IMR-90 (cell line): ENCODE measurements around the gene TRIM62. TPM values are rescaled to one million over a fixed set of nuclear protein-coding genes. Genes with fewer than 3 reads are reported as not detected.

Source experiments
- ATAC-seq: fragments of 200-7000 bp; cut with Tn5 transposase; 2 replicates; pipeline ENCODE4 v1.9.1; 2020; ENCODE audit warnings: low read depth, mild to moderate bottlenecking, moderate library complexity
- BruUV-seq: library from RNA; stranded (reverse); fragments of 400-500 nt; replicated peaks from 2 replicates; lab custom pipeline; 2021; lab: Mats Ljungman, UMichigan
- CTCF ChIA-PET: fragments of 300-600 bp; formaldehyde crosslinking; extraction: SDS; loops from one replicate; lab custom pipeline; 2021; ENCODE audit warnings: antibody characterized with exemption; lab: Yijun Ruan, JAX
- POLR2A ChIA-PET: fragments of 300-600 bp; sonication (Branson Sonifier 250); formaldehyde crosslinking; loops from one replicate; lab custom pipeline; 2022; ENCODE audit warnings: antibody characterized with exemption; ENCODE audit not compliant: unreplicated experiment; lab: Charles Lee
- DNase-seq: peaks from one replicate; pipeline ENCODE4 v3.0.0; 2013
- H2AFZ ChIP-seq: replicated peaks from 2 replicates; pipeline ENCODE3; 2013; ENCODE audit warnings: low read length, mild to moderate bottlenecking; ENCODE audit not compliant: poor library complexity
- H2AK5ac ChIP-seq: 2 replicates; pipeline ENCODE4 v1.6.1; 2013; ENCODE audit warnings: low read depth, low read length, inconsistent platforms
- H2AK9ac ChIP-seq: replicated peaks from 2 replicates; pipeline ENCODE3; 2013; ENCODE audit warnings: mild to moderate bottlenecking, low read depth, low read length, moderate library complexity; ENCODE audit not compliant: poor library complexity
- H2BK120ac ChIP-seq: 2 replicates; pipeline ENCODE4 v1.6.1; 2013; ENCODE audit warnings: low read depth, low read length, inconsistent platforms
- H2BK15ac ChIP-seq: 3 replicates; pipeline ENCODE4 v1.6.1; 2013; ENCODE audit warnings: low read depth, low read length, inconsistent platforms
- H2BK20ac ChIP-seq: 2 replicates; pipeline ENCODE4 v1.6.1; 2013; ENCODE audit warnings: low read depth, mild to moderate bottlenecking, inconsistent platforms, low read length, moderate library complexity
- H2BK5ac ChIP-seq: 2 replicates; pipeline ENCODE4 v1.6.1; 2013; ENCODE audit warnings: mild to moderate bottlenecking, low read depth, low read length, inconsistent platforms; ENCODE audit not compliant: poor library complexity, severe bottlenecking
- H3K14ac ChIP-seq: replicated peaks from 2 replicates; pipeline ENCODE4 v1.6.1; 2013; ENCODE audit warnings: low read depth, low read length, inconsistent platforms
- H3K18ac ChIP-seq: 2 replicates; pipeline ENCODE4 v1.6.1; 2013; ENCODE audit warnings: low read depth, low read length, control low read depth
- H3K23ac ChIP-seq: 2 replicates; pipeline ENCODE4 v1.6.1; 2013; ENCODE audit warnings: low read depth, low read length, inconsistent platforms
- H3K27ac ChIP-seq: 2 replicates; pipeline ENCODE4 v1.5.1; 2013; ENCODE audit warnings: mild to moderate bottlenecking, control low read depth, low read length; ENCODE audit not compliant: insufficient read depth
- H3K27me3 ChIP-seq: 2 replicates; pipeline ENCODE4 v1.6.1; 2013; ENCODE audit warnings: low read length; ENCODE audit not compliant: control insufficient read depth, insufficient read depth
- H3K36me3 ChIP-seq: 2 replicates; pipeline ENCODE4 v1.6.1; 2013; ENCODE audit warnings: low read length, mixed read lengths; ENCODE audit not compliant: control insufficient read depth, insufficient read depth
- H3K4ac ChIP-seq: 2 replicates; pipeline ENCODE4 v1.6.1; 2013; ENCODE audit warnings: low read depth, low read length, inconsistent platforms
- H3K4me1 ChIP-seq: 2 replicates; pipeline ENCODE4 v1.6.1; 2013; ENCODE audit warnings: low read length, mixed read lengths; ENCODE audit not compliant: control insufficient read depth, insufficient read depth
- H3K4me2 ChIP-seq: 2 replicates; pipeline ENCODE4 v1.6.1; 2013; ENCODE audit warnings: low read depth, mild to moderate bottlenecking, control low read depth, low read length, moderate library complexity
- H3K4me3 ChIP-seq: 2 replicates; pipeline ENCODE4 v1.5.1; 2013; ENCODE audit warnings: low read depth, mild to moderate bottlenecking, control low read depth, low read length, moderate library complexity; ENCODE audit not compliant: insufficient read depth
- H3K56ac ChIP-seq: 2 replicates; pipeline ENCODE4 v1.6.1; 2013; ENCODE audit warnings: low read length, inconsistent platforms; ENCODE audit not compliant: insufficient read depth; ENCODE audit errors: extremely low read depth
- H3K79me1 ChIP-seq, 2 experiments: 2 replicates each; pipeline ENCODE4 v1.6.1; 2013; ENCODE audit warnings: low read length in 2 of 2, inconsistent platforms in 1 of 2, low read depth in 1 of 2
- H3K9ac ChIP-seq: 2 replicates; pipeline ENCODE4 v1.6.1; 2013; ENCODE audit warnings: low read depth, low read length, control low read depth
- H3K9me1 ChIP-seq: 2 replicates; pipeline ENCODE4 v1.6.1; 2013; ENCODE audit warnings: low read length, inconsistent platforms; ENCODE audit not compliant: insufficient read depth
- H3K9me3 ChIP-seq: 2 replicates; pipeline ENCODE4 v1.6.1; 2013; ENCODE audit warnings: low read length; ENCODE audit not compliant: control insufficient read depth, insufficient read depth
- H4K20me1 ChIP-seq: 2 replicates; pipeline ENCODE4 v1.6.1; 2013; ENCODE audit warnings: low read length, inconsistent platforms; ENCODE audit not compliant: insufficient read depth
- H4K5ac ChIP-seq: 2 replicates; pipeline ENCODE4 v1.6.1; 2013; ENCODE audit warnings: mild to moderate bottlenecking, low read depth, low read length, control low read depth
- H4K8ac ChIP-seq, 2 experiments: 2 replicates each; pipeline ENCODE4 v1.6.1; 2013; ENCODE audit warnings: low read depth in 2 of 2, low read length in 2 of 2, control low read depth in 1 of 2, inconsistent platforms in 1 of 2
- H4K91ac ChIP-seq: 2 replicates; pipeline ENCODE4 v1.6.1; 2013; ENCODE audit warnings: low read depth, low read length, inconsistent platforms; ENCODE audit not compliant: insufficient read depth
- BHLHE40 ChIP-seq: fragments of 150-350 bp; IDR thresholded peaks from 2 replicates; pipeline ENCODE4 v1.6.1; 2016; ENCODE audit warnings: mild to moderate bottlenecking, low read depth, low read length
- CEBPB ChIP-seq: IDR thresholded peaks from 2 replicates; pipeline ENCODE4 v1.6.1; 2012; ENCODE audit warnings: low read depth, low read length, improper control_type of control experiment
- CHD1 ChIP-seq: IDR thresholded peaks from 2 replicates; pipeline ENCODE4 v1.6.1; 2012; ENCODE audit warnings: low read depth, low read length, improper control_type of control experiment
- FOS ChIP-seq: fragments of 150-350 bp; IDR thresholded peaks from 2 replicates; pipeline ENCODE4 v1.6.1; 2016; ENCODE audit warnings: low read depth, low read length
- MAFK ChIP-seq: IDR thresholded peaks from 2 replicates; pipeline ENCODE4 v1.6.1; 2012; ENCODE audit warnings: low read depth, low read length, improper control_type of control experiment
- MXI1 ChIP-seq: IDR thresholded peaks from 2 replicates; pipeline ENCODE4 v1.6.1; 2012; ENCODE audit warnings: low read depth, mild to moderate bottlenecking, low read length, moderate library complexity, borderline replicate concordance
- NFE2L2 ChIP-seq: fragments of 150-350 bp; IDR thresholded peaks from 2 replicates; pipeline ENCODE4 v1.6.1; 2016; ENCODE audit warnings: low read depth, mild to moderate bottlenecking, low read length
- POLR2A ChIP-seq: IDR thresholded peaks from 2 replicates; pipeline ENCODE4 v1.6.1; 2012; ENCODE audit warnings: mild to moderate bottlenecking, low read depth, low read length
- RAD21 ChIP-seq: IDR thresholded peaks from 2 replicates; pipeline ENCODE4 v1.6.1; 2012; ENCODE audit warnings: low read length, improper control_type of control experiment
- RCOR1 ChIP-seq: IDR thresholded peaks from 2 replicates; pipeline ENCODE4 v1.6.1; 2012; ENCODE audit warnings: mild to moderate bottlenecking, low read length, improper control_type of control experiment; ENCODE audit not compliant: insufficient replicate concordance
- SMC3 ChIP-seq: fragments of 150-350 bp; IDR thresholded peaks from 2 replicates; pipeline ENCODE4 v1.6.1; 2016; ENCODE audit warnings: low read depth, mild to moderate bottlenecking, antibody characterized with exemption, low read length, moderate library complexity
- USF2 ChIP-seq: fragments of 150-350 bp; IDR thresholded peaks from 2 replicates; pipeline ENCODE4 v1.6.1; 2017; ENCODE audit warnings: mild to moderate bottlenecking, antibody characterized with exemption, low read length, low read depth
- WGBS, 2 experiments: methylation state at CpG; one replicate each; pipeline versions ENCODE4 v1.1.5 to v1.1.7; 2013; ENCODE audit warnings: missing lambda C conversion rate in 2 of 2; ENCODE audit not compliant: insufficient read length in 1 of 2; ENCODE audit errors: extremely low coverage in 2 of 2; 5-methylcytosine and 5-hydroxymethylcytosine counted together
- dilution Hi-C: fragments of 300-500 bp; cut with HindIII; formaldehyde crosslinking; loops from one replicate; pipeline ENCODE4 v1.14.3; 2018; ENCODE audit warnings: low sequenced_read_pairs; ENCODE audit not compliant: unreplicated experiment
- in situ Hi-C: fragments of 300-500 bp; cut with MboI; formaldehyde crosslinking; loops from 3 replicates; pipeline ENCODE4 v1.14.3; 2019; ENCODE audit warnings: low sequenced_read_pairs, inconsistent platforms, mixed read lengths
- intact Hi-C: fragments of 100-400 bp; cut with micrococcal nuclease; formaldehyde crosslinking; loops from 2 replicates; pipeline ENCODE4 v1.10.0; 2022
- polyA plus RNA-seq, 3 experiments: library from polyadenylated mRNA; depleted of rRNA; stranded (reverse); fragments of >200 nt; gene quantifications; 2 replicates each; pipeline ENCODE4 v1.2.3, GENCODE V29; 2012; ENCODE audit warnings: low replicate concordance in 1 of 3
- total RNA-seq: library from RNA; depleted of rRNA; stranded (reverse); fragments of >200 nt; gene quantifications from 2 replicates; pipeline ENCODE4 v1.2.3, GENCODE V29; 2012

Gene TRIM62
- total and polyA plus RNA-seq, 2 of the 4 experiments (the other 2 are of a cell fraction), result 3.0 to 11.1 TPM

- no peak for DNase-seq
- Histone ChIP-seq H3K4me1 (peaks cover 9% of the 10 kb centered on the region), H4K20me1 (no peaks in the 10 kb centered on the region), H3K14ac (no peak overlapping the region), H2AFZ (no peak overlapping the region), H4K5ac (no peak overlapping the region), H2AK9ac (no peak overlapping the region), H2BK120ac (no peak overlapping the region), H4K91ac (no peak overlapping the region), H3K4me3 (no peak overlapping the region), H3K4ac (no peak overlapping the region), H3K9me3 (no peaks in the 10 kb centered on the region), H3K23ac (no peak overlapping the region), H3K9me1 (0 out of 2 replicates have a peak, but pooled peaks cover 3% of the 10 kb centered on the region), H2BK15ac (no peak overlapping the region), H2BK5ac (no peak overlapping the region), H3K56ac (no peak overlapping the region), H3K9ac (no peak overlapping the region), H2AK5ac (no peak overlapping the region), H3K4me2 (no peak overlapping the region), H3K79me1 (no peaks in the 10 kb centered on the region), H3K27me3 (peaks cover 2% of the 10 kb centered on the region; the same call in 1 of the 2 replicates), H2BK20ac (no peak overlapping the region), H3K18ac (no peak overlapping the region), H4K8ac (no peak overlapping the region), H3K36me3 (no peaks in the 10 kb centered on the region), H3K27ac (no peak overlapping the region)
- intact Hi-C loops (no loop called here), in situ Hi-C loops (no loop called here), dilution Hi-C loops (no loop called here)
- POLR2A ChIA-PET, result no interaction called here
- TF ChIP-seq POLR2A (no peak), NFE2L2 (no peak), USF2 (no peak), RCOR1 (no peak), CEBPB (no peak), SMC3 (no peak), BHLHE40 (no peak), MAFK (no peak), RAD21 (no peak), FOS (no peak), CHD1 (no peak), MXI1 (no peak)
- no TSS peak for BruUV-seq
- no CpG with 5 or more reads among the region's 1 CpG for WGBS, 2 experiments
- CTCF ChIA-PET, result no interaction called here
- no peak for ATAC-seq
Observed at GRCh38 chr1:33225586-33225985, 43.7 kb upstream of the TRIM62 start.
